Jurkat, Clone E6-1 (cell line): Measurements from ENCODE around the gene FAM107B.
A peak's percentile ranks its signal among the peaks of the same experiment; 100 is the strongest.
"Not testable (repeated sequence)": the region's sequence is repeated elsewhere in the genome, so short reads cannot be mapped to it uniquely, and the experiment has no call there.

Experiments
- DNase-seq: peaks from one replicate; pipeline ENCODE4 v3.0.0-alpha.2; 2011; ENCODE audit warnings: low read depth, low spot score
- H3K4me3 ChIP-seq: 2 replicates; pipeline ENCODE4 v1.5.1; 2011; ENCODE audit warnings: mild to moderate bottlenecking, low read length, control low read depth, moderate library complexity

The FAM107B gene

DNA sequence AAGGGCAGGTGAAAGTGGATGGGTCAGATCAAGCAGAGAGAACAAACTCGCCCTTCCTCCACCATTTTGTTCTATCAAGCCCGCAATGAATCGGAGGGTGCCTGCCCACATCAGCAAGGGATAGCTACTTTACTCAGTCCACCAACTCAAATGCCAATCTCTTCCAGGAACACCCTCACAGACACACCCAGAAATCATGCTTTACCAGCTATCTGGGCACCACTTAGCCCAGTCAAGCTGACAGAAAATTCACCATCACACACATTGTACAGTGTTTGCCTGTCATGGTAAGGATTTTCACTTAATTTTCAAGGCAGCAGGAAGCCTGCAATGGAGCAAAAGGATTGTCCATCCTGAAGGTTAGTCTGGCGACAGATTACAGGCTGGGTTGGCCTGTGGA lies 75.2 kb downstream of the FAM107B start:
- no peak for DNase-seq
- no peak overlapping the region for H3K4me3 ChIP-seq

DNA sequence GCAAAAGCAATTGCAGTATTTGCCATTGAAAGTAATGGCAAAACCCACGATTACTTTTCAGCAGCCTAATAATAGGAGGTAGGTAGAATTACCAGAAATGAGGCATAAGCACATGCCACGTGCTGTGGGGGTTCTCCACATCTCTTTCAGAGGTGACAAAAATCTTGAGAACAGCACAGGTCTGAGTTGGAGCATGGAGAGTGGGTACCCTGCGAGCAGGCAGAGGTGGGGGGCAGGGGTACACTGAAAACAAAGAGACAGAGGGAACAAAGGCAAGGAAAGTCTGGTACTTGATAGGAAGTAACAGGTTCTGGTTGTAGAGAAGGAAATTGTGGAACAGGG lies 75.9 kb downstream of the FAM107B start:
- no peak overlapping the region for H3K4me3 ChIP-seq
- DNase-seq, result no peak

DNA sequence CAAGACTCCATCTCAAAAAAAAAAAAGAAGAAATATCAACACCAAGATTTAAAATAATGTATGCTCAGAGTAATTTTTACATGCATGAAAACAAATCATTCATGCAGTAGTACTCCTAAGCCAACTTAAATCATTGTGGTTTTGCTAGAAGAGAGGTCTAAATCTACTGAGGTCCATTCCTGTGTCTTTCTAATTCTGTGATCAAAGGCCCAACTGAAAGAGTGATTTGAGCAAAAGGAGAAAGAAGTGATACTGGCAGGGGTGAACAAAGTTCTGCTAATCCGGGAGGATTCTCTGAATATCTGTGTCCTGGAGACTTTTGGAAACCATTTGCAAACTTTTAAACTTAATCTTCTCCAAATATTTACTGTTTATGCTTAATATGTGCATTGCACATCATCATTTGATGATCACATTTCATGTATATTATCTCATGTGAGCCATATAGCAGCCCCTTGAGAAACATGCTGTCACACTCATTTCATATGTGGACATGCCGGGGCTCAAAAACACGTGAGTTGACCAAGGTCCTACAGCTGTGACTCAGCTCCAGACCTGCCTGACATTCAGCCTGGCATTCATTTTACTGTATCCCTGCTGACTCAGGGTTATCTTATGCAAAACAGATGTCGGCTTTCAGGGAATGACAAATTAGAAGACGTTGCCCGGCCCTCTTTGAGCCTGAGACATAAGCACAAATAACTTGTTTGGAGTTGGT lies 76.4 kb downstream of the FAM107B start:
- DNase-seq, result no peak
- H3K4me3 ChIP-seq, result no peak overlapping the region

DNA sequence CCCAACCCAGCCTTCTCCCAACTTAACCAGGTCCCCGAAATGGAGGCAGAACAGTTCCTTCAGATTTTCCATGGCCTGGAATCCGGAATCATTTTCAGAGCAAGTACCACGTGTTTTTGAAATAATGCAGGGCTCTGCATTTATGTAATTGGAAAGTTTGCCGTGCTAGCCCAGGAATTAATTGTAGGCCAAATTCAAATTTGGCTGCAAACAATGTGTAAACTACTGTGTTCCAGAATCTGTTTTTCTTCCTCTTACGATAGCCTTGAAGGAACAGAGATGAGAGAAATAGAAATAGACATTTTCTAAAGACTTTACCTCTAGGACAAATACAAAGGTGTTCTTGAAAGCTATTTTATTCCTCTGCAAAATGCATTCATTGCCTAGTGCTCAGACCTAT lies 77.4 kb downstream of the FAM107B start:
- DNase-seq, result no peak
- no peak overlapping the region for H3K4me3 ChIP-seq

DNA sequence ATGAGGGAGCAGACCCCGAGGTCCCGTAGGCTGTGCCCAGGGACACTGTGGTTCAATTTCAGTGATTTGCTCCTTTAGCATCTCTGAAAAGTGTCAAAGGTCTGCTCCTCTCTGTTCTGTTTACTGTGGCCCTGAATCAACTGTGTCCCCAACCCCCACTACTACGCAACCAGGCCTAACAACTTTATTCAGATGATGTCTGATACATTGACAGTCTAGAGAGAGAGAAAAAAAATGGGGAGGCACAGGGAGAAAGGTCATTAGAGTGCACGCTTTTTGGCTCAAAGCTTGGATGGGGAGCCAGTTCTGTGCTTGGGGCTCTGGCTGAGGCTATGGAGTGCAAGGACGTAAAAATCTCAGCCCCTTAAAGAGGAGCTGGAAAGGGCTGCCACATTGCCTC lies 77.9 kb downstream of the FAM107B start:
- DNase-seq, result no peak
- H3K4me3 ChIP-seq, result no peak overlapping the region

DNA sequence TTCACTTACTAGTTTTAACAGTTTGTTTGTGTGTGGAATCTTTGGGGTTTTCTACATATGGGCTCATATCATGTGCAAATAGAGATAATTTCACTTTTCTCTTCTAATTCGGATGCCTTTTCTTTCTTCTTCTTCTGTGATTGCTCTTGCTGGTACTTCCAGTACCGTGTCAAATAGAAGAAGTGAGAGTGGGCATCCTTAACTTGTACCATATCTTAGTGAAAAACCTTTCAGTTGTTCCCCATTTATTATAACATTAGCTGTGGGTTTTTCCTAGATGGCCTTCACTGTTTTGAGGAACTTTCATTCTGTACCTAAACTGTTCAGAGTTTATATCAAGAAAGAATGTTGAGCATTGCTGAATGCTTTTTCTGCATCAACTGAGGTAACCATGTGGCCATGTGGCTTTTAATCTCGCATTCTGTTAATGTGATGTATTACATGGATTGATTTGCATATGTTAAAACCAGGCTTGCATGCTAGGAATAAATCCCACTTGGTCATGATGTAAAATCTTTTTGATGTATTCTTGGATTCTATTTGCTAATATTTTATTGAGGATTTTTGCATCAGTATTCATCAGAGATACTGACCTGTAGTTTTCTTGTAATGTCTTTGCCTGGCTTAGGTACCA lies 78.7 kb downstream of the FAM107B start:
- no peak overlapping the region for H3K4me3 ChIP-seq
- no peak for DNase-seq

DNA sequence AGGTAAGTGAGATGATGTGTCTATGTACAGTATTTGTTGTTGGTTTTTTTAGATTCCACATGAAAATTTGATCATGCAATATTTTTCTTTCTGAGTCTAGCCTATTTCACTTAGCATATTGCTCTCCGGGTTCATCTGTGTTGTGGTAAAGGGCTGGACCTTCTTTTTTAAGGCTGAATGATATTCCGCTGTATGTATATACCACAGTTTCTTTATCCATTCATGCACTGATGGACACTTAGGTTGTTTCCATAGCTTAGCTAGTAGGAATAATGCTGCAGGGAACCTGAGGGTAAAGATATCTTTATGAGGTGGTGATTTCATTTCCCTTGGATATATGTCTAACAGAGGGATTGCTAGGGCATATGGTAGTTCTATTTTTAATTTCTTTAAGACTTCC lies 80.8 kb downstream of the FAM107B start:
- no peak overlapping the region for H3K4me3 ChIP-seq
- no peak for DNase-seq

DNA sequence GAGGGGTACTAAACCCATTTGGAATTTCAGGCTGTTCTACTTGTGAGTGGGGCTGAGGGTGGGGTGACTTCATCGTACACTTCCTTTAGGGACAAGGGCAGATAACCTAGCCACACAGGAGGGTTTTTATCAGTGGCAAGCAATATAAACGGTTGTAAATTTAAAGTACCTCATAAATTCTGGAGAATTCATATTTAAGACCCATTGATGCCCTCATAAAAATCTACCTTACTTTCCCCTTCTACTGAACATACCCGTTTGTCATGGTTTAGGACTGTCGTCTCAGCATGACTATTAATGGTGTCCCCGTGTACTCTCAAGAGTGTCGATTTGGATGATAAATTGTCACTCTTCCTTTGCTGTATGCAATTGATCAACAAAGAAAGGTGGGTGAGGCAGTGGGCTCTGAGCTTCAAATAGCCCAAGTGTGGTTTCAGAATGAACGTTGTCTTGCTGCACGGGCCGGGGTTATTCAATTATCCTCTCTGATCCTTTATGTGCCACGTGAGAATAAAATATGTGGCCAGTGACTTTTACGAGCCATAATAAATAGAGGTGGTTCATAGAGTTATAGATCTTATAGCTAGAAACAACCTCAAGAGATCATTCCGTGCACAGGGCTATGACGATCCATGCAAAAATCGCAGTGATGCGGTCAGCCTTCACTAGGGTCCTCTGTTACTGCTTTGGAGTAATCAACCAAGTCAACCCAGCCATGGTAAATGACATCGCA lies 82.2 kb downstream of the FAM107B start:
- no peak overlapping the region for H3K4me3 ChIP-seq
- DNase-seq, result no peak

DNA sequence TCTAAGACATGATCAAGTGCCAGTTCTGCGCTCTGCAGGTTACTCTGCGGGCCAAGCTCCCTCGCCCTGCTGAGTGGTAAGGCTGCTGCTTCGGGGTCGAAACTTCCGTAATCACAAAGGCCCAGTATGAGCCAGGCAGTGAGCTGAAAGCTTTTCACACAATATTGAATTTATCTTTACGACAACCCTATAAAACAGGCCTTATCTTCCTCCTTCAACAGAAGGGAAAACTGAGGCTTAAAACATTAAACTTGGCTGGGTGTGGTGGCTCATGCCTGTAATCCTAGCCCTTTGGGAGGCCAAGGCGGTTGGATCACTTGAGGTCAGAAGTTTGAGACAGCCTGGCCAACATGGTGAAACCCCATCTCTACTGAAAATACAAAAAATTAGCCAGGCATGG lies 83.3 kb downstream of the FAM107B start:
- DNase-seq, result no peak

DNA sequence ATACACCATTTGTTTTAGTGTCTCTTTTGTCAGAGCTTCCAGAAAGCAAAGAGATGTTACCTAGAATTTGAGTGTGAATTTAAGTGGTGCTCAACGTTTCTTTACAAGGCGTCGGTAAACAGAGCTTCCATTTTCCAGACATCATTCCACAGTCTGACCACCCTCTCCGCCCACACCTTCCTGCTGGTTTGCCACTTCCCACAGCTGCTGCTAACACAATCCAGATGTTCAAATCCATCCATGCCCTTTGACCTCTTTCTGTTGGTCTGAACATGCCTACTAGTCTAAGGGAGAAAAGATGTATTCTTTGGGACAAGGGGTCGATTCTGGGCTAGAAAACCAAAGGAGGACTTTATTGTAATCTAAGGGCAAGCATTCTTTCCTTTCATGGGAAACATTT lies 86.1 kb downstream of the FAM107B start:
- peak; percentile 5 for DNase-seq
- no peak overlapping the region for H3K4me3 ChIP-seq

More for the DNA sequence above, 83.3 kb downstream of the FAM107B start:
- no peak overlapping the region for H3K4me3 ChIP-seq

DNA sequence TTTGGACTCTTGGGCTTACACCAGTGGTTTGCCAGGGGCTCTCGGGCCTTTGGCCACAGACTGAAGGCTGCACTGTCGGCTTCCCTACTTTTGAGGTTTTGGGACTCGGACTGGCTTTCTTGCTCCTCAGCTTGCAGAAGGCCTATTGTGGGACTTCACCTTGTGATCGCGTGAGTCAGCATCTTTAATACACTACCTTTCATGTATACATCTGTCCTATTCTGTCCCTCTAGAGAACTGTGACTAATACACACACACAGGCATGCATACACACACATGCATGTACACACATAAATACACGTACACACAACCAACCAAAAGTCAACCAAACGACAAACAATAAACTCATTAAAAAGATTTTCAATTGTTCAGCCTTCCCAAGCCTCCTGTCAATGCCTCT lies 86.5 kb downstream of the FAM107B start:
- H3K4me3 ChIP-seq, DNase-seq: not testable (repeated sequence)

DNA sequence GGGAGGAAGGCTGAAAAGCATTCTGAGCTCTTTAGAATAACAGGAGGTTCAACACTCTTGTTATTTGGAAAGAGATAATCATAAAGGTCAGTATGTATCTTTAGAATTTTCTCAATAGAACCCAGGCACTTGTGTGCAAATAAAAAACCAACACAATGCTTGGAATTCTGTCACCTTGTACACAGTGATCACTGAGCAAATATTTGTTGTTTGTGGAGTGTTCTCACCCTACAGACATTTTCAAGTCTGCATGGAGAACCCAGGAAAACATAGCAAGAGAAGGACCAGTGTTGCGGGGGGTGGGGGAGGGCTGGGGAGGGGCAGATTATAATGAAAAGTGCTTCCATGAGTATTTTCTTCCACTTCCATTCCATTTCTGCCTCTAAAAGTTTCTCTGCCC lies 87.4 kb downstream of the FAM107B start:
- no peak for DNase-seq
- H3K4me3 ChIP-seq, result no peak overlapping the region

DNA sequence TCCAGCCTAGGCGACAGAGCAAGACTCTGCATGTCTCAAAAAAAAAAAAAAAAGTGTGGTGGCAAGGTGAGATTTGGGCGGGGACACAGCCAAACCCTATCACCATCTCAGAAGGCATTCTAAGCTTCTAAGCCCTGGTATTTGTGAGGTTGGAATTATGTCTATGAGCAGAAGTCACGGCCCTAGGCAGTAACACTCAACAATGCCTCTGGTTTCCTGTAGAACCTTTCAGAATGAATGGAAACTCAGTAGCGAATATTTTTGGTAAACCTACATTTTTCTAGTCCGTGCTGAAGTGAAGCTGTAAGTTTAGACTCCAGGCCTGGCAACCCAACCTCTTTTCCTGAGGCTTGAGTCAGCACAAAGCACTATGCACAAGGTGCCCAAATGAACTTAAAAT lies 88.3 kb downstream of the FAM107B start:
- no peak for DNase-seq
- no peak overlapping the region for H3K4me3 ChIP-seq

DNA sequence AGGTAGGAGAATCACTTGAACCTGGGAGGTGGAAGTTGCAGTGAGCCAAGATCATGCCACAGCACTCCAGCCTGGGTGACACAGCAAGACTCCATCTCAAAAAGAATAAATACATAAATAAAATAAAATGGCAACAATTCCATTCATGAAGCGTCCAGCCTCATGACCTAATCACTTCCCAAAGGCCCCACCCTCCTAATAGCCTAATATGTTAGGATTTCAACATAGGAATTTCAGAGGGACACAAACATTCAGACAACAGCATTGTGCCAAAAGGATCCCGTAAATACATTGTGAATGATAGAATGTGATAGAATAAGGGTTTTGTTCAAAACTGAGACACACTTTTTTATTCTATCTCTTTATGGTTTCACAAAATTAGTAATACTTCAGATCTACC lies 90.3 kb downstream of the FAM107B start:
- no peak for DNase-seq
- no peak overlapping the region for H3K4me3 ChIP-seq

DNA sequence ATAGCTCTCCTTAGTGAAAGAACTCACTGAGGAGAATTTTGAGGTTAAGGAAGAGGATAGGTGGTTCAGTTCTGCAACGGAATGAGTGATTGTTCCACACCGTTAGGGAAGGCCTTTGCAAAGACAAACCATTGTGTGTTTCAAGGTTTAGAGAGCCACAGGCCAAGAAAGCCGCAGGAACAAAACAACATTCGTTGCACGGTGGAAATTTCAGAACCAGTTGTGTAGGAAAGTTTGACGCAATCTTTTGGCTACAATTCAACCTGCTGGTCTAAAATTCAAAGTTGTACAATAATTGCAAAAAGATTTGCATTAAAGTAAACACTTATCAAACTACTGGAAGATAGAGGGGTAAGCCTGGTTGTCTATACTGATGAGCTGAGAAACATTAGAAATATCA lies 91.4 kb downstream of the FAM107B start:
- H3K4me3 ChIP-seq, result no peak overlapping the region
- no peak for DNase-seq

DNA sequence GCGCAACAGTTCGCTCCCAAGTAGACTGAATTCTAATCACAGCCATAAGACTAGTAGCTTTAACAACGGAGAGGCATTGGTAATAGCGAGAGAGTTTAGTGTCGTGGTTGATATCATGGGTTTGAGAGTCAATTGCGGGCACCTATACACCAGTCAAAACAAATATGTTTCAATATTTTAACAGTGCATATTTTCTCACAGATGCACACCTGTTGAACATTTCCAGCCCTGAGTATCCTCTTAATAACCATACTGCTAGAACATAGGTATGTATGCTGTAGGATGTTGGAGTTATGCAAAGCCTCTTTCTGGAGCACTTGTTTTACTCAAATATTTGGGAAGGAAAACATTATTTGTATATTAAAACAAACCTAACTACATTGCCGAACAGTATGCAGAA lies 92.9 kb downstream of the FAM107B start:
- no peak overlapping the region for H3K4me3 ChIP-seq
- no peak for DNase-seq

DNA sequence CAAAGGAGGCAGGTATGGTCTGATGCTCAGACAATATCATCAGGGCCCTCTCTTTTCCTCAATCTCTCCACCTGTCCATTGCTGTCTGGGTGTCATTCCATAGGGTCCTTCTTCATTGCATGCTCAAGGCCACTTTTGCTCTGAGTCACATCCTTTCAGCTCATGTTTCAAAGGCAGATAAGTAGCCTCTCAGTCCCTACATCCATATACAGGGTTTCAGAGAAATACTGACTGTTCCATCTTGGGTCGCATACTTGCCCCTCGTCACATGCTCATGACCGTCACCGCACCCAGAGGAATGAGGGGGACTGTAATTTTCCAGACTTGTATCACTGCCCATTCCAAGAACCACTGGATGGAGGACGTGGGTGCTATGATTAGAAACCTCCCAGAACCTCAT lies 93.4 kb downstream of the FAM107B start:
- no peak for DNase-seq
- no peak overlapping the region for H3K4me3 ChIP-seq

DNA sequence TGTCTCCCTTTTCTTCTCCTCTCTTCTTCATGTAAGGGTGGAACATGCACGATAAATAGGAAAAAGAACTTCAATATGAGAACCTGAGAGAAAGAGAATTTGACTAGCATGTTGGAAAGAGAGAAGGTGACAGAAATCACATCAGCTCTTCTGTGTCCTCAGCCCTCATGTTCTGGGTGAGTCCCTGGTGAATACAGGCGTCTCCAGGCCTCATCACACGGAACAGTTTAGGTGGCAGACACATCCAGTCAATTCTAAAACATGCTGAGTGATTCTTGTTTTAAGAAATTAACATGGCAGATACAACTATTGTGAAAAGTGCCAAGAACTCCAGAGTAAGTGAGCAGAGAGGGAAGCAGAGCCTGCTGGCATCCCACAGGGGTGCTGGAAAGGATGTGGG lies 96.1 kb downstream of the FAM107B start:
- no peak overlapping the region for H3K4me3 ChIP-seq
- DNase-seq, result no peak

DNA sequence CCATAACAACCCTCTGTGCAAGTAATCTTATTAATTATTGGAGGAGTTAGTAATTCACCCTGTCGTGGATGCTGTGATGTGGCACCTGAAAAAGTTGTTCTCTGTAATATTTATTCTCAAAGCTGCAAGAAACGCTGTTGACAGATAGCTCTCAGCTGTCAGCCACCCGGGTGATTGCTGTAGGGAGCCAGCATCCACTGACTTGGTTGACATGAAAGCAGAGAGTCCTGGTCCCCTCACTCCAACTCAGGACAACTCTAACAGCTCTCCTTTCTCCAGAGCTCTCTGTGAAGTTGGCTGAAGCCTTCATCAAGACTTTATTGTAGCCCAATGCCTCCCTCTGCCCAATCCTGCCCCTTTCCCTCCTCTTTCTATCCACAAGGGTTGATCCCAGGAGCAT lies 98.0 kb downstream of the FAM107B start:
- DNase-seq, result no peak
- H3K4me3 ChIP-seq, result no peak overlapping the region

DNA sequence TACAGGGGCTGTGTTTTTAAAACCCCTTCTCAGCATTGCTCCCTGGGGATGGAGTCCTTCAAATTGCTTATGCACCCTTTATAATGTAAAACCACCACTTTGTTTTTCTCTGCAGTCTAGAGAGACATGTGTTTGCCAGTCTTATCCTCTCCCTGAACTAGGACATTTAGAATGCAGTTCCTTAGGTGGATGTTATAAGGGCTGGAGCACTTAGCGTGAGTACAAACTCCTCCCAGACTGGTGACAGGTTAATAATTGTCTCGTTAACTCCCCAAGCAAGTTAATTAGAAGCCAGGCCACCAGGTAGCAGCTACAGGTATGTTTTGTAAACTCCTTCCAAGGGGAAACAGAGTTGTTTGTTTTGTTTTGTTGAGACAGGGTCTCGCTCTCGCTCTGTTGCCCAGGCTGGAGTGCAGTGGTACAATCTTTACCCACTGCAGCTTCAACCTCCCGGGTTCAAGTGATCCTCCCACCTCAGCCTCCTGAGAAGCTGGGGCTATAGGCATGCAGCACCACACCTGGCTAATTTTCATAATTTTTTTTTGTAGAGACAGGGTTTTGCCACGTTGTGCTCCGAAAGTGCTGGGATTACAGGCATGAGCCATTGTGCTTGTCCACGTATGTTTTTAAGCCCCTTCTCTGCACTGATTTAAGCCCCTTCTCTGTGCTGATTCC lies 100.2 kb downstream of the FAM107B start:
- DNase-seq, result no peak
- no peak overlapping the region for H3K4me3 ChIP-seq
